B cell (primary cell): ENCODE results near the gene SPSB1. TPM values are rescaled to one million over a fixed set of nuclear protein-coding genes. Genes with fewer than 3 reads are reported as not detected.

Experiments
- ATAC-seq: fragments of 200-7000 bp; cut with Tn5 transposase; one replicate; pipeline ENCODE4 v1.10.0; 2021; ENCODE audit warnings: low read depth, mild to moderate bottlenecking, moderate number of reproducible peaks, moderate library complexity
- CTCF ChIA-PET: fragments of 350-600 bp; sonication (Branson Sonifier 250); formaldehyde crosslinking; loops from one replicate; lab custom pipeline; 2021; ENCODE audit warnings: antibody characterized with exemption, inconsistent platforms; lab: Charles Lee
- POLR2A ChIA-PET: fragments of 350-600 bp; sonication (Branson Sonifier 250); formaldehyde crosslinking; loops from one replicate; lab custom pipeline; 2021; ENCODE audit warnings: antibody characterized with exemption; lab: Charles Lee
- DNase-seq: peaks from one replicate; pipeline ENCODE4 v3.0.0; 2013
- H2AFZ ChIP-seq: 2 replicates; pipeline ENCODE4 v1.6.1; 2012; ENCODE audit warnings: mild to moderate bottlenecking, low read depth, low read length; ENCODE audit not compliant: insufficient read depth, poor library complexity, severe bottlenecking
- H3K27ac ChIP-seq, 2 donors: 1 replicate in 1 of 2; 2 replicates in 1 of 2; pipeline ENCODE4 v1.5.1; 2012 to 2013; ENCODE audit warnings: low read length in 2 of 2, mild to moderate bottlenecking in 2 of 2, moderate library complexity in 1 of 2
- H3K27me3 ChIP-seq, 4 experiments: fragments of 200-600 bp in 1 of 4; sonication (generic) in 1 of 4; replicated peaks in 1 of 4; 1 replicate in 2 of 4; 2 replicates in 2 of 4; pipeline versions ENCODE4 v1.6.1 to v1.7.0; 2013 to 2016; ENCODE audit warnings: low read length in 3 of 4, mild to moderate bottlenecking in 2 of 4, mixed read lengths in 1 of 4, moderate library complexity in 1 of 4; ENCODE audit not compliant: insufficient read depth in 4 of 4, control insufficient read depth in 3 of 4; ENCODE audit errors: control extremely low read depth in 1 of 4
- H3K36me3 ChIP-seq, 2 experiments: replicated peaks in 1 of 2; 1 replicate in 1 of 2; 2 replicates in 1 of 2; pipeline versions ENCODE4 v1.6.1 to v1.7.1; 2013; ENCODE audit warnings: low read length in 1 of 2; ENCODE audit not compliant: insufficient read depth in 2 of 2, control insufficient read depth in 1 of 2; ENCODE audit errors: control extremely low read depth in 1 of 2, extremely low read depth in 1 of 2
- H3K4me1 ChIP-seq, 2 donors: fragments of 200-600 bp in 1 of 2; sonication (generic) in 1 of 2; 1 replicate in 1 of 2; 2 replicates in 1 of 2; pipeline versions ENCODE4 v1.5.1 to v1.6.1; 2013 to 2017; ENCODE audit warnings: low read length in 2 of 2; ENCODE audit not compliant: control insufficient read depth in 2 of 2, insufficient read depth in 2 of 2
- H3K4me2 ChIP-seq: replicated peaks from 2 replicates; pipeline ENCODE3; 2012; ENCODE audit warnings: mild to moderate bottlenecking, low read depth, low read length; ENCODE audit not compliant: poor library complexity, severe bottlenecking
- H3K4me3 ChIP-seq, 5 experiments: fragments of 200-600 bp in 1 of 5; sonication (generic) in 1 of 5; 1 replicate in 3 of 5; 2 replicates in 2 of 5; pipeline versions ENCODE4 v1.5.1 to v1.7.0; 2011 to 2016; ENCODE audit warnings: low read length in 4 of 5, mild to moderate bottlenecking in 4 of 5, low read depth in 2 of 5, control low read depth in 1 of 5, moderate library complexity in 1 of 5; ENCODE audit not compliant: insufficient read depth in 1 of 5; ENCODE audit errors: control extremely low read depth in 1 of 5, extremely low read depth in 1 of 5
- H3K79me2 ChIP-seq: fragments of 200-600 bp; sonication (generic); one replicate; pipeline ENCODE4 v1.6.0; 2016; ENCODE audit warnings: low read length; ENCODE audit not compliant: control insufficient read depth, insufficient read depth
- H3K9ac ChIP-seq: fragments of 200-600 bp; sonication (generic); 2 replicates; pipeline ENCODE4 v1.6.1; 2017; ENCODE audit warnings: mild to moderate bottlenecking, low read length, moderate library complexity
- H3K9me3 ChIP-seq, 3 donors: one replicate each; pipeline versions ENCODE4 v1.6.1 to v1.7.1; 2013; ENCODE audit warnings: low read length in 2 of 3; ENCODE audit not compliant: control insufficient read depth in 2 of 3, insufficient read depth in 1 of 3; ENCODE audit errors: control extremely low read depth in 1 of 3
- H4K20me1 ChIP-seq: 2 replicates; pipeline ENCODE4 v1.6.0; 2012; ENCODE audit warnings: mild to moderate bottlenecking, low read length; ENCODE audit not compliant: insufficient read depth, control insufficient read depth, poor library complexity, severe bottlenecking
- H3K27ac Mint-ChIP-seq: one replicate; pipeline ENCODE4 v1.8.0; 2021; ENCODE audit warnings: mixed read lengths
- H3K27me3 Mint-ChIP-seq: one replicate; pipeline ENCODE4 v1.8.0; 2021; ENCODE audit warnings: mixed read lengths
- H3K4me1 Mint-ChIP-seq: one replicate; pipeline ENCODE4 v1.8.0; 2021; ENCODE audit warnings: mixed read lengths
- H3K4me3 Mint-ChIP-seq: one replicate; pipeline ENCODE4 v1.8.0; 2021; ENCODE audit warnings: mixed read lengths
- H3K9me3 Mint-ChIP-seq: one replicate; pipeline ENCODE4 v1.8.0; 2022; ENCODE audit warnings: mixed read lengths; ENCODE audit not compliant: insufficient read depth
- CTCF ChIP-seq: fragments of 200-600 bp; IDR thresholded peaks from one replicate; pipeline ENCODE4 v1.8.0; 2022; ENCODE audit warnings: antibody characterized with exemption, mild to moderate bottlenecking
- EZH2 ChIP-seq: IDR thresholded peaks from 2 replicates; pipeline ENCODE4 v1.6.1; 2012; ENCODE audit warnings: borderline replicate concordance, low read depth, mild to moderate bottlenecking, moderate library complexity, low read length; ENCODE audit not compliant: insufficient read depth, poor library complexity, severe bottlenecking
- WGBS: methylation state at CpG from one replicate; pipeline ENCODE4 v1.1.5; 2013; ENCODE audit warnings: missing lambda C conversion rate; ENCODE audit not compliant: insufficient coverage; 5-methylcytosine and 5-hydroxymethylcytosine counted together
- intact Hi-C: fragments of 100-400 bp; cut with micrococcal nuclease; formaldehyde crosslinking; loops from one replicate; pipeline ENCODE4 v1.10.0; 2022
- polyA plus RNA-seq: library from polyadenylated mRNA; depleted of rRNA; stranded (reverse); fragments of >200 nt; gene quantifications from 2 replicates; pipeline ENCODE4 v1.2.3, GENCODE V29; 2012
- total RNA-seq, 2 donors: library from RNA; stranded (reverse); fragments of 120-200 nt in 1 of 2; gene quantifications; 1 replicate in 1 of 2; 2 replicates in 1 of 2; pipeline versions ENCODE4 v1.2.3 to v1.2.4, GENCODE V29; 2013 to 2022

The SPSB1 gene
- total and polyA plus RNA-seq, 2 donors (not counting 1 experiment from before 2014, with no cell fraction given), result 1.7 to 9.4 TPM

GRCh38 chr1:9319789-9320519 is 27.3 kb downstream of the SPSB1 start:
- TF ChIP-seq EZH2 (no peak), CTCF (no peak)
- ATAC-seq, result no peak
- peaks cover 84% of the 10 kb centered on the region for H3K79me2 ChIP-seq
- no peak for DNase-seq
- no peaks in the 10 kb centered on the region for H3K9me3 ChIP-seq
- ChIA-PET CTCF (interaction anchor here (1.4 kb wide), 1 partner anchor 135 kb away, joined by 3 read pairs; no protein-coding TSS in a partner anchor), POLR2A (no interaction called here)
- no peak overlapping the region for H3K4me3 ChIP-seq
- H3K4me1 Mint-ChIP-seq, result peaks cover 41% of the 10 kb centered on the region
- no peaks in the 10 kb centered on the region for H3K27me3 Mint-ChIP-seq
- H3K4me1 ChIP-seq, result peaks cover 0 to 26% of the 10 kb centered on the region in 2 donors
- H2AFZ ChIP-seq, result no peak overlapping the region
- H4K20me1 ChIP-seq, result no peaks in the 10 kb centered on the region
- no peaks in the 10 kb centered on the region for H3K9me3 Mint-ChIP-seq
- H3K36me3 ChIP-seq, result no peaks in the 10 kb centered on the region
- no peaks in the 10 kb centered on the region for H3K27me3 ChIP-seq
- no peak overlapping the region for H3K27ac Mint-ChIP-seq
- WGBS, result 84% methylated on average over 17 of the region's 21 CpGs
- no peak overlapping the region for H3K27ac ChIP-seq
- H3K9ac ChIP-seq, result no peak overlapping the region
- intact Hi-C loops, result no loop called here
- H3K4me3 Mint-ChIP-seq, result peak overlapping the region; percentile 49
- peak overlapping the region; percentile 26 for H3K4me2 ChIP-seq
